ENCODE results near the gene NTN5. TPM values are rescaled to one million over a fixed set of nuclear protein-coding genes. Genes with fewer than 3 reads are reported as not detected.

The NTN5 gene
- 0.12 to 0.33 TPM (median 0.24 TPM) in 5 replicates for total RNA-seq (2022; extraction: Qiagen RNA extraction; ENCODE audit: low read depth)

DNA sequence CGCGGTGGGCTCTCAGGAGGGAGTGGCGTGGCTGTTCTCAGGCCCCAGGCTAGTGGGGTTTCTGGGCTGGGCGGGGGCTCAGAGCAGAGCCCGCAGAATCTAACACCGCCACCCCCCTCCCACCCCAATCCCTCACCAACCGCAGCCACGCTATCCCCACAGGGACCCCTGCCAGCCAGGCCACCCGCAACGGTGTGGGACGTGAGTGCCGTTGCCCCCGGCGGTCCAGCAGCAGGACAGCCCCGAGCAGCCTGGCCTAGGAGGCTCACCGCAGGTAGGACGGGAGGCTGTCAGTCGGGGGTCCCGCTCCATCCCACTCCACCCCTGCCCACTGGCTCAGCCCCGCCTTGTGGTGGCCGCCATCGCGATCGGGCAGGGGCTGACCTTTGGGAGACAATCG, at the start of gene NTN5:
Gene NTN5 (minus strand): TSS at position 24 of the 400 bp plus-strand sequence. CDS start 2,031 bp downstream, outside the sequence.

GRCh38 chr19:48719263-48720171, 46.7 kb upstream of the NTN5 start, which contains the start of gene MAMSTR:
TSS of gene MAMSTR (minus strand) at chr19:48719725. CDS start at chr19:48719031, 694 bp downstream.

GRCh38 chr19:48695743-48696352, 23.0 kb upstream of the NTN5 start, which contains the start of gene FUT2:
TSS of gene FUT2 (plus strand) at chr19:48695971. CDS start at chr19:48702957, 6,986 bp downstream.

DNA sequence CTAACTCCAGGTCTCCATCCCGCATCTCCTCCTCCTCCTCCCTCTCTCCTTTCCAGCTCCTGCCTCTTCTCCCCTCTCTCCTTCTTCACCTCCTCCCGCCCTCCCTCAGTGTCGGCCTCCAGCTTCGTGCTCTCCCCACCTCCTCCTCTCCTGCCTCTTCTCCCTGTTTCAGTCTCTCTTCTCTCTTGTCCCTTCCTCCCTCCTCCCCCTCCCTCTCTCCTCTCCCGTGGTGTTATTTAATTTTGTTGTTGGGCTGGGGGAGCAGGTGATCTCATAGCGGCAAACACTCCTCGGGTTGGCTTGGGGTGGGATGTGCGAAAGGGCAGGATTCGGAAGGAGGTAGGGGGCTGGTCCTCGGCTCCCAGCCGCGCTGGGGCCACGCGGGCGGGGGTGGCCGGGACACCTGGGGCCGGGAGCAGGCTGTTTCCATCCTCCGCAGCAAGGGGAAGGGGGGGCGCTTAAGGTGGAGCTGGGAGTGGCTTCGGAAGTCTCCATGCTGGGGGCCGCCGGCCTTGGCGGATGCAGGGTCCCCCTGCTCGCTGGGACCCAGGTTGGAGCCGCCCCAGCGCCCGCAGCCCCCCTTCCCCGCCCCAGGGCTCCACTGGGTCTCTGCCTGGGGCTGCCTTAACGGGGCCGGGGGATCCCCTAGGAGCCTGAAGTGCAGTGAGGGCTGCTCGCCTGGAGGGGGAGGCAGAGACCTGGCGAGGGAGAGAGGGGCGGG, 26.7 kb downstream of the NTN5 start, which contains the start of gene CA11:
Gene CA11 (minus strand): TSS at position 187 of the 721 bp plus-strand sequence. CDS start 555 bp downstream, outside the sequence.

GRCh38 chr19:48636859-48637448, 35.9 kb downstream of the NTN5 start, which contains the start of gene DBP:
TSS of gene DBP (minus strand) at chr19:48637379. CDS start at chr19:48636994, 385 bp downstream.

GRCh38 chr19:48618916-48619691, 53.7 kb downstream of the NTN5 start, which contains the start of the genes RPL18 and SPHK2:
TSS of gene RPL18 (minus strand) at chr19:48619178. CDS start at chr19:48619143, 35 bp downstream.
TSS of gene SPHK2 (plus strand) at chr19:48619506. CDS start at chr19:48620515, 1,009 bp downstream.

GRCh38 chr19:48614436-48615230, 58.2 kb downstream of the NTN5 start, which contains the start of gene FAM83E:
TSS of gene FAM83E (minus strand) at chr19:48615076. CDS start at chr19:48613372, 1,704 bp downstream.

Other genes with a start within 250 kb of the NTN5 start
- gene GRWD1, start 227.0 kb downstream of the NTN5 start, total RNA-seq (2022; extraction: Qiagen RNA extraction; ENCODE audit: low read depth): 96.2 to 123 TPM (median 121 TPM) in 5 replicates
- gene KCNJ14, start 217.4 kb downstream of the NTN5 start, total RNA-seq (2022; extraction: Qiagen RNA extraction; ENCODE audit: low read depth): 0.84 to 2.1 TPM (median 1.2 TPM) in 5 replicates
- 47.4 to 71.5 TPM (median 62.5 TPM) in 5 replicates for gene CYTH2, start 203.6 kb downstream of the NTN5 start, total RNA-seq (2022; extraction: Qiagen RNA extraction; ENCODE audit: low read depth)
- gene LMTK3, start 161.2 kb downstream of the NTN5 start, total RNA-seq (2022; extraction: Qiagen RNA extraction; ENCODE audit: low read depth): 2.2 to 6.0 TPM (median 5.9 TPM) in 5 replicates
- gene SULT2B1, start 120.8 kb downstream of the NTN5 start, total RNA-seq (2022; extraction: Qiagen RNA extraction; ENCODE audit: low read depth): 12.0 to 18.2 TPM (median 16.6 TPM) in 5 replicates
- not detected in 5 replicates for gene SPACA4, start 66.3 kb downstream of the NTN5 start, total RNA-seq (2022; extraction: Qiagen RNA extraction; ENCODE audit: low read depth)
- 0.34 to 0.72 TPM (median 0.42 TPM) in 4 of 5 replicates, not detected in the other for gene FAM83E, start 57.9 kb downstream of the NTN5 start, total RNA-seq (2022; extraction: Qiagen RNA extraction; ENCODE audit: low read depth)
- gene RPL18, start 53.8 kb downstream of the NTN5 start, total RNA-seq (2022; extraction: Qiagen RNA extraction; ENCODE audit: low read depth): 2,942 to 3,695 TPM (median 3,228 TPM) in 5 replicates
- gene SPHK2, start 53.5 kb downstream of the NTN5 start, total RNA-seq (2022; extraction: Qiagen RNA extraction; ENCODE audit: low read depth): 8.2 to 18.4 TPM (median 17.3 TPM) in 5 replicates
- 1.6 to 3.4 TPM (median 2.5 TPM) in 5 replicates for gene DBP, start 35.6 kb downstream of the NTN5 start, total RNA-seq (2022; extraction: Qiagen RNA extraction; ENCODE audit: low read depth)
- 7.2 to 12.6 TPM (median 9.3 TPM) in 5 replicates for gene CA11, start 26.8 kb downstream of the NTN5 start, total RNA-seq (2022; extraction: Qiagen RNA extraction; ENCODE audit: low read depth)
- not detected in 5 replicates for gene FUT2, start 23.0 kb upstream of the NTN5 start, total RNA-seq (2022; extraction: Qiagen RNA extraction; ENCODE audit: low read depth)
- gene MAMSTR, start 46.7 kb upstream of the NTN5 start, total RNA-seq (2022; extraction: Qiagen RNA extraction; ENCODE audit: low read depth): 0.14 to 0.67 TPM (median 0.41 TPM) in 5 replicates
- 0.13 to 1.4 TPM (median 0.36 TPM) in 5 replicates for gene RASIP1, start 67.6 kb upstream of the NTN5 start, total RNA-seq (2022; extraction: Qiagen RNA extraction; ENCODE audit: low read depth)
- not detected in 5 replicates for gene IZUMO1, start 73.9 kb upstream of the NTN5 start, total RNA-seq (2022; extraction: Qiagen RNA extraction; ENCODE audit: low read depth)
- 0.04 to 0.08 TPM (median 0.05 TPM) in 4 of 5 replicates, not detected in the other for gene FUT1, start 79.6 kb upstream of the NTN5 start, total RNA-seq (2022; extraction: Qiagen RNA extraction; ENCODE audit: low read depth)
- not detected in 5 replicates for gene FGF21, start 82.5 kb upstream of the NTN5 start, total RNA-seq (2022; extraction: Qiagen RNA extraction; ENCODE audit: low read depth)
- gene BCAT2, start 138.0 kb upstream of the NTN5 start, total RNA-seq (2022; extraction: Qiagen RNA extraction; ENCODE audit: low read depth): 41.4 to 63.3 TPM (median 59.5 TPM) in 5 replicates
- gene HSD17B14, start 163.5 kb upstream of the NTN5 start, total RNA-seq (2022; extraction: Qiagen RNA extraction; ENCODE audit: low read depth): 9.4 to 15.3 TPM (median 14.5 TPM) in 5 replicates
- gene PLEKHA4, start 195.6 kb upstream of the NTN5 start, total RNA-seq (2022; extraction: Qiagen RNA extraction; ENCODE audit: low read depth): 1.1 to 3.0 TPM (median 2.2 TPM) in 5 replicates
- gene PPP1R15A, start 199.4 kb upstream of the NTN5 start, total RNA-seq (2022; extraction: Qiagen RNA extraction; ENCODE audit: low read depth): 80.7 to 142 TPM (median 101 TPM) in 5 replicates
- gene TULP2, start 225.7 kb upstream of the NTN5 start, total RNA-seq (2022; extraction: Qiagen RNA extraction; ENCODE audit: low read depth): not detected in 5 replicates
- 139 to 223 TPM (median 212 TPM) in 5 replicates for gene NUCB1, start 227.3 kb upstream of the NTN5 start, total RNA-seq (2022; extraction: Qiagen RNA extraction; ENCODE audit: low read depth)